Mesendoderm (in vitro differentiated cells): Measurements from ENCODE around the gene FCMR.
A peak's percentile ranks its signal among the peaks of the same experiment; 100 is the strongest.

Source experiments
- DNase-seq: peaks from one replicate; pipeline ENCODE4 v3.0.0; 2013
- H2AK5ac ChIP-seq: 2 replicates; pipeline ENCODE4 v1.6.1; 2013; ENCODE audit warnings: low read length, inconsistent platforms
- H2BK120ac ChIP-seq: 2 replicates; pipeline ENCODE4 v1.6.1; 2013; ENCODE audit warnings: low read depth, mild to moderate bottlenecking, low read length, moderate library complexity, mixed read lengths
- H2BK15ac ChIP-seq: replicated peaks from 2 replicates; pipeline ENCODE4 v1.6.1; 2013; ENCODE audit warnings: low read depth, mild to moderate bottlenecking, moderate library complexity
- H2BK5ac ChIP-seq: 2 replicates; pipeline ENCODE4 v1.6.1; 2013; ENCODE audit warnings: low read length, inconsistent platforms
- H3K18ac ChIP-seq: 2 replicates; pipeline ENCODE4 v1.6.1; 2013; ENCODE audit warnings: mild to moderate bottlenecking, low read length, mixed read lengths
- H3K23ac ChIP-seq: one replicate; pipeline ENCODE4 v1.6.1; 2013; ENCODE audit warnings: low read length
- H3K27ac ChIP-seq: 2 replicates; pipeline ENCODE4 v1.5.1; 2013; ENCODE audit warnings: low read depth, mild to moderate bottlenecking, inconsistent platforms, low read length, moderate library complexity
- H3K27me3 ChIP-seq: 2 replicates; pipeline ENCODE4 v1.6.1; 2013; ENCODE audit warnings: low read length, control low read depth, mild to moderate bottlenecking, inconsistent platforms; ENCODE audit not compliant: insufficient read depth, poor library complexity
- H3K36me3 ChIP-seq: 2 replicates; pipeline ENCODE4 v1.6.1; 2013; ENCODE audit warnings: low read length, inconsistent platforms; ENCODE audit not compliant: control insufficient read depth, insufficient read depth
- H3K4ac ChIP-seq: one replicate; pipeline ENCODE4 v1.6.1; 2013; ENCODE audit warnings: low read depth, mild to moderate bottlenecking, low read length, moderate library complexity
- H3K4me1 ChIP-seq: 2 replicates; pipeline ENCODE4 v1.6.1; 2013; ENCODE audit warnings: low read depth, low read length, inconsistent platforms; ENCODE audit not compliant: control insufficient read depth
- H3K4me2 ChIP-seq: 2 replicates; pipeline ENCODE4 v1.6.1; 2013; ENCODE audit warnings: low read length
- H3K4me3 ChIP-seq: 2 replicates; pipeline ENCODE4 v1.5.1; 2013; ENCODE audit warnings: mild to moderate bottlenecking, low read length
- H3K56ac ChIP-seq: one replicate; pipeline ENCODE4 v1.6.1; 2013; ENCODE audit warnings: low read length
- H3K79me1 ChIP-seq: 2 replicates; pipeline ENCODE4 v1.6.1; 2013; ENCODE audit warnings: low read length, inconsistent platforms
- H3K79me2 ChIP-seq: 2 replicates; pipeline ENCODE4 v1.6.1; 2013; ENCODE audit warnings: mild to moderate bottlenecking, low read length; ENCODE audit not compliant: control insufficient read depth, insufficient read depth
- H3K9ac ChIP-seq: 2 replicates; pipeline ENCODE4 v1.6.1; 2013; ENCODE audit warnings: low read length, inconsistent platforms
- H4K5ac ChIP-seq: one replicate; pipeline ENCODE4 v1.6.1; 2013; ENCODE audit warnings: low read length
- H4K8ac ChIP-seq: one replicate; pipeline ENCODE4 v1.6.1; 2013; ENCODE audit warnings: low read depth, mild to moderate bottlenecking, control low read depth, low read length, moderate library complexity
- WGBS: extraction: QIAGEN DNeasy Blood & Tissue Kit; methylation state at CpG from one replicate; pipeline ENCODE4 v1.1.7; 2013; ENCODE audit warnings: low lambda C conversion rate, missing lambda C conversion rate; ENCODE audit not compliant: insufficient coverage; ENCODE audit errors: extremely low coverage; 5-methylcytosine and 5-hydroxymethylcytosine counted together

FCMR gene

GRCh38 chr1:206916000-206916709 lies 5.6 kb downstream of the FCMR start:
- H3K4ac ChIP-seq = no peak overlapping the region
- no peaks in the 10 kb centered on the region for H3K36me3 ChIP-seq
- H3K27ac ChIP-seq = no peak overlapping the region
- H3K4me2 ChIP-seq = no peak overlapping the region
- H4K8ac ChIP-seq = no peak overlapping the region
- no peak overlapping the region for H3K4me3 ChIP-seq
- H3K23ac ChIP-seq = no peak overlapping the region
- H4K5ac ChIP-seq = no peak overlapping the region
- H2BK5ac ChIP-seq = no peak overlapping the region
- H2BK15ac ChIP-seq = no peak overlapping the region
- H3K79me2 ChIP-seq = no peaks in the 10 kb centered on the region
- H2BK120ac ChIP-seq = no peak overlapping the region
- no peak overlapping the region for H3K9ac ChIP-seq
- H3K18ac ChIP-seq = no peak overlapping the region
- WGBS = no CpG with 5 or more reads among the region's 8 CpGs
- no peak for DNase-seq
- H3K27me3 ChIP-seq = no peaks in the 10 kb centered on the region
- H3K56ac ChIP-seq = no peak overlapping the region
- H3K4me1 ChIP-seq = no peaks in the 10 kb centered on the region
- H3K79me1 ChIP-seq = no peaks in the 10 kb centered on the region
- no peak overlapping the region for H2AK5ac ChIP-seq

- H3K27me3 ChIP-seq = no peaks in the 10 kb centered on the region
- H3K36me3 ChIP-seq = no peaks in the 10 kb centered on the region
- no peak overlapping the region for H3K18ac ChIP-seq
- H2BK120ac ChIP-seq = no peak overlapping the region
- DNase-seq = no peak
- no peak overlapping the region for H2BK15ac ChIP-seq
- no peak overlapping the region for H3K23ac ChIP-seq
- WGBS = no CpG with 5 or more reads among the region's 15 CpGs
- no peaks in the 10 kb centered on the region for H3K79me1 ChIP-seq
- H3K4me3 ChIP-seq = no peak overlapping the region
- H4K8ac ChIP-seq = no peak overlapping the region
- no peaks in the 10 kb centered on the region for H3K79me2 ChIP-seq
- no peaks in the 10 kb centered on the region for H3K4me1 ChIP-seq
- H3K27ac ChIP-seq = no peak overlapping the region
- H2BK5ac ChIP-seq = no peak overlapping the region
- H3K56ac ChIP-seq = no peak overlapping the region
- H2AK5ac ChIP-seq = no peak overlapping the region
- H3K9ac ChIP-seq = no peak overlapping the region
- no peak overlapping the region for H4K5ac ChIP-seq
- H3K4me2 ChIP-seq = no peak overlapping the region
- no peak overlapping the region for H3K4ac ChIP-seq
Observed at GRCh38 chr1:206915030-206915735, 6.6 kb downstream of the FCMR start.

GRCh38 chr1:206913766-206914537 lies 7.8 kb downstream of the FCMR start:
- Histone ChIP-seq H3K9ac (no peak overlapping the region), H3K56ac (no peak overlapping the region), H3K36me3 (no peaks in the 10 kb centered on the region), H3K79me1 (no peaks in the 10 kb centered on the region), H4K8ac (no peak overlapping the region), H2BK120ac (no peak overlapping the region), H2BK15ac (no peak overlapping the region), H3K4ac (no peak overlapping the region), H3K23ac (no peak overlapping the region), H3K79me2 (no peaks in the 10 kb centered on the region), H3K27ac (no peak overlapping the region), H2BK5ac (no peak overlapping the region), H3K4me1 (no peaks in the 10 kb centered on the region), H2AK5ac (no peak overlapping the region), H3K27me3 (no peaks in the 10 kb centered on the region), H3K4me3 (no peak overlapping the region), H3K18ac (no peak overlapping the region), H3K4me2 (no peak overlapping the region), H4K5ac (no peak overlapping the region)
- WGBS = no CpG with 5 or more reads among the region's 12 CpGs
- DNase-seq = no peak

GRCh38 chr1:206912445-206913095 lies 9.2 kb downstream of the FCMR start:
- H2BK120ac ChIP-seq = no peak overlapping the region
- H3K18ac ChIP-seq = no peak overlapping the region
- H4K5ac ChIP-seq = no peak overlapping the region
- no peak overlapping the region for H3K23ac ChIP-seq
- no peaks in the 10 kb centered on the region for H3K36me3 ChIP-seq
- no peak overlapping the region for H3K56ac ChIP-seq
- no peak overlapping the region for H3K27ac ChIP-seq
- H3K79me2 ChIP-seq = no peaks in the 10 kb centered on the region
- no peak overlapping the region for H3K4me2 ChIP-seq
- H3K4ac ChIP-seq = no peak overlapping the region
- no peak overlapping the region for H3K4me3 ChIP-seq
- no peaks in the 10 kb centered on the region for H3K79me1 ChIP-seq
- no CpG with 5 or more reads among the region's 7 CpGs for WGBS
- H2AK5ac ChIP-seq = no peak overlapping the region
- no peaks in the 10 kb centered on the region for H3K4me1 ChIP-seq
- H3K9ac ChIP-seq = no peak overlapping the region
- no peak overlapping the region for H2BK15ac ChIP-seq
- H3K27me3 ChIP-seq = peaks cover 5% of the 10 kb centered on the region
- no peak overlapping the region for H2BK5ac ChIP-seq
- peak; percentile 77 for DNase-seq
- H4K8ac ChIP-seq = no peak overlapping the region

- H4K5ac ChIP-seq = no peak overlapping the region
- H3K4me3 ChIP-seq = no peak overlapping the region
- no peak overlapping the region for H4K8ac ChIP-seq
- H3K79me2 ChIP-seq = no peaks in the 10 kb centered on the region
- H3K9ac ChIP-seq = no peak overlapping the region
- peaks cover 5% of the 10 kb centered on the region for H3K27me3 ChIP-seq
- H3K4me1 ChIP-seq = peaks cover 3% of the 10 kb centered on the region
- DNase-seq = peak; percentile 44
- no peak overlapping the region for H2BK15ac ChIP-seq
- no peaks in the 10 kb centered on the region for H3K36me3 ChIP-seq
- no peak overlapping the region for H2AK5ac ChIP-seq
- H3K56ac ChIP-seq = no peak overlapping the region
- no peak overlapping the region for H3K27ac ChIP-seq
- H3K23ac ChIP-seq = no peak overlapping the region
- no peak overlapping the region for H3K18ac ChIP-seq
- no peak overlapping the region for H3K4ac ChIP-seq
- H2BK5ac ChIP-seq = no peak overlapping the region
- WGBS = no CpG with 5 or more reads among the region's 1 CpG
- no peak overlapping the region for H3K4me2 ChIP-seq
- no peak overlapping the region for H2BK120ac ChIP-seq
- H3K79me1 ChIP-seq = no peaks in the 10 kb centered on the region
Observed at GRCh38 chr1:206911064-206911663, 10.6 kb downstream of the FCMR start.
